ENCODE data around the gene CYP26C1. TPM values are rescaled to one million over a fixed set of nuclear protein-coding genes. Genes with fewer than 3 reads are reported as not detected.

The CYP26C1 gene
- total and polyA plus RNA-seq, 2 experiments from 2014 or later: 0.18 TPM; not detected in 1

- H3K9me3 ChIP-seq (ENCODE audit: low read depth): peaks cover 5% of the 10 kb centered on the region
- no peaks in the 10 kb centered on the region for H3K27me3 ChIP-seq
- H3K27ac ChIP-seq: no peak overlapping the region
- no peak for DNase-seq (ENCODE audit: low spot score)
- no peak overlapping the region for H3K4me2 ChIP-seq
- no peak overlapping the region for H3K4me3 ChIP-seq
- H4K20me1 ChIP-seq (ENCODE audit: insufficient read depth, poor library complexity, severe bottlenecking): no peaks in the 10 kb centered on the region
- H3K36me3 ChIP-seq (replicated peaks; ENCODE audit: insufficient read depth, low read depth): no peaks in the 10 kb centered on the region
- TF ChIP-seq CTCF (IDR thresholded peaks at IDR 0.05; ENCODE audit: poor library complexity): no peak
- TF ChIP-seq EZH2 (IDR thresholded peaks at IDR 0.05; ENCODE audit: borderline replicate concordance): no peak
- TF ChIP-seq EZH2phosphoT487 (IDR thresholded peaks at IDR 0.05; ENCODE audit: low read depth, severe bottlenecking, unreplicated experiment): no peak
- H2AFZ ChIP-seq: no peak overlapping the region
- H3K4me1 ChIP-seq (ENCODE audit: insufficient read depth): no peaks in the 10 kb centered on the region
- WGBS (ENCODE audit: low lambda C conversion rate, missing lambda C conversion rate): 83% methylated on average over 1 of the region's 1 CpG
- H3K79me2 ChIP-seq: no peaks in the 10 kb centered on the region
- no peaks in the 10 kb centered on the region for H3K9me2 ChIP-seq (replicated peaks; ENCODE audit: insufficient read depth)
These were observed 43.4 kb downstream of the CYP26C1 start for GRCh38 chr10:93103953-93104352.

GRCh38 chr10:93106631-93107072, 46.1 kb downstream of the CYP26C1 start:
- TF ChIP-seq CTCF (IDR thresholded peaks at IDR 0.05; ENCODE audit: poor library complexity) (no peak), EZH2phosphoT487 (IDR thresholded peaks at IDR 0.05; ENCODE audit: low read depth, severe bottlenecking, unreplicated experiment) (no peak)
- Histone ChIP-seq H3K79me2 (no peaks in the 10 kb centered on the region), H4K20me1 (ENCODE audit: insufficient read depth, poor library complexity, severe bottlenecking) (no peaks in the 10 kb centered on the region), H3K27me3 (no peaks in the 10 kb centered on the region), H3K4me3 (no peak overlapping the region), H3K4me1 (ENCODE audit: insufficient read depth) (no peaks in the 10 kb centered on the region), H2AFZ (no peak overlapping the region), H3K9me2 (replicated peaks; ENCODE audit: insufficient read depth) (no peaks in the 10 kb centered on the region), H3K4me2 (no peak overlapping the region), H3K36me3 (replicated peaks; ENCODE audit: insufficient read depth, low read depth) (no peaks in the 10 kb centered on the region), H3K27ac (peak overlapping the region; percentile 24), H3K9me3 (ENCODE audit: low read depth) (peaks cover 5% of the 10 kb centered on the region)
- WGBS (ENCODE audit: low lambda C conversion rate, missing lambda C conversion rate): 45% methylated on average over 2 of the region's 2 CpGs
- no peak for DNase-seq (ENCODE audit: low spot score)

- no peak overlapping the region for H3K4me3 ChIP-seq
- no peak overlapping the region for H3K27ac ChIP-seq
- no peaks in the 10 kb centered on the region for H3K79me2 ChIP-seq
- H2AFZ ChIP-seq: no peak overlapping the region
- no peaks in the 10 kb centered on the region for H4K20me1 ChIP-seq (ENCODE audit: insufficient read depth, poor library complexity, severe bottlenecking)
- H3K4me1 ChIP-seq (ENCODE audit: insufficient read depth): no peaks in the 10 kb centered on the region
- 93% methylated on average over 3 of the region's 3 CpGs for WGBS (ENCODE audit: low lambda C conversion rate, missing lambda C conversion rate)
- H3K36me3 ChIP-seq (replicated peaks; ENCODE audit: insufficient read depth, low read depth): no peaks in the 10 kb centered on the region
- H3K9me2 ChIP-seq (replicated peaks; ENCODE audit: insufficient read depth): no peaks in the 10 kb centered on the region
- no peak overlapping the region for H3K4me2 ChIP-seq
- no peak for DNase-seq (ENCODE audit: low spot score)
- H3K9me3 ChIP-seq (ENCODE audit: low read depth): no peaks in the 10 kb centered on the region
- no peak for TF ChIP-seq EZH2 (IDR thresholded peaks at IDR 0.05; ENCODE audit: borderline replicate concordance)
- no peak for TF ChIP-seq CTCF (IDR thresholded peaks at IDR 0.05; ENCODE audit: poor library complexity)
- TF ChIP-seq EZH2phosphoT487 (IDR thresholded peaks at IDR 0.05; ENCODE audit: low read depth, severe bottlenecking, unreplicated experiment): no peak
- H3K27me3 ChIP-seq: no peaks in the 10 kb centered on the region
These were observed 50.0 kb downstream of the CYP26C1 start for GRCh38 chr10:93110472-93111146.
